HG03095 (cell line): Measurements from ENCODE around the gene VSIG4.
A peak's percentile ranks its signal among the peaks of the same experiment; 100 is the strongest.
"Not testable (repeated sequence)": the region's sequence is repeated elsewhere in the genome, so short reads cannot be mapped to it uniquely, and the experiment has no call there.

Source experiments
- ATAC-seq: cut with Tn5 transposase; IDR thresholded peaks from one replicate; pipeline ENCODE4 v1.9.1; 2021; ENCODE audit warnings: moderate library complexity; ENCODE audit not compliant: unreplicated experiment

The VSIG4 gene

GRCh38 chrX:65985922-65986588 is 53.8 kb downstream of the VSIG4 start:
- peak; percentile 82 for ATAC-seq

- ATAC-seq, result no peak
These were observed 54.7 kb downstream of the VSIG4 start for GRCh38 chrX:65985211-65985610.

GRCh38 chrX:65977161-65977560 is 62.7 kb downstream of the VSIG4 start:
- ATAC-seq, result not testable (repeated sequence)

GRCh38 chrX:65976161-65976560 is 63.7 kb downstream of the VSIG4 start:
- ATAC-seq, result no peak

GRCh38 chrX:65975161-65975751 is 64.6 kb downstream of the VSIG4 start:
- not testable (repeated sequence) for ATAC-seq
